HepG2 (cell line): Measurements from ENCODE around the gene SAA4. TPM values are rescaled to one million over a fixed set of nuclear protein-coding genes. Genes with fewer than 3 reads are reported as not detected.

Source experiments
- EP300 ChIP-seq, 3 experiments: sonication (generic) in 1 of 3; formaldehyde crosslinking in 1 of 3; IDR thresholded peaks; 2 replicates each; pipeline versions ENCODE4 v1.5.1 to v1.6.1; 2011 to 2020; ENCODE audit warnings: low read depth in 2 of 3, low read length in 2 of 3, borderline replicate concordance in 1 of 3, improper control_type of control experiment in 1 of 3, mild to moderate bottlenecking in 1 of 3, missing genetic modification reagents in 1 of 3, moderate library complexity in 1 of 3
- KAT8 ChIP-seq: IDR thresholded peaks from 2 replicates; pipeline ENCODE4 v1.6.1; 2016; ENCODE audit warnings: missing genetic modification reagents, missing compliant biosample characterization
- MATR3 ChIP-seq: sonication (generic); formaldehyde crosslinking; IDR thresholded peaks from 2 replicates; pipeline ENCODE4 v1.4.0; 2020; ENCODE audit warnings: missing genetic modification reagents
- ZNF24 ChIP-seq: fragments of 450-650 bp; IDR thresholded peaks from 2 replicates; pipeline ENCODE4 v1.6.1; 2017; ENCODE audit warnings: antibody characterized with exemption, mild to moderate bottlenecking
- ZNF614 ChIP-seq: IDR thresholded peaks from 2 replicates; pipeline ENCODE4 v1.6.1; 2018; ENCODE audit warnings: missing biosample characterization, missing genetic modification reagents, inconsistent platforms, borderline replicate concordance
- polyA plus RNA-seq, 8 experiments: library from polyadenylated mRNA; depleted of rRNA in 3 of 8; stranded (reverse) in 7 of 8; unstranded in 1 of 8; fragments of >200 nt; fragmentation: Illumina TruSeq in 4 of 8; extraction: Trizol in 4 of 8; gene quantifications; 2 replicates each; pipeline versions ENCODE4 v1.2.1 to v1.2.3, GENCODE V29; 2011 to 2016; ENCODE audit warnings: low read depth in 4 of 8, missing spikeins in 1 of 8, mixed read lengths in 1 of 8; ENCODE audit not compliant: insufficient read depth in 1 of 8
- total RNA-seq, 5 experiments: library from RNA; depleted of rRNA; stranded (reverse); fragments of >200 nt; fragmentation: Illumina TruSeq; extraction: Trizol; gene quantifications; 2 replicates each; pipeline ENCODE4 v1.2.3, GENCODE V29; 2016; ENCODE audit warnings: low read depth in 1 of 5
- TF ChIP-seq, protein P1 (sequence below): sonication (generic); formaldehyde crosslinking; IDR thresholded peaks from 2 replicates; pipeline ENCODE4 v1.4.0; 2020; ENCODE audit warnings: missing genetic modification reagents
- TF ChIP-seq, protein P2 (sequence below): sonication (generic); formaldehyde crosslinking; conservative IDR thresholded peaks from 2 replicates; pipeline ENCODE4 v1.4.0; 2020; ENCODE audit warnings: mild to moderate bottlenecking, missing genetic modification reagents, moderate library complexity
- TF ChIP-seq, protein P3 (sequence below): IDR thresholded peaks from 2 replicates; pipeline ENCODE4 v1.6.1; 2016; ENCODE audit warnings: missing biosample characterization, missing genetic modification reagents, low read depth

SAA4 gene
- total and polyA plus RNA-seq, 2 of the 13 experiments (the other 11 are each of a cell fraction or from before 2014, with no cell fraction given) = 53.4 to 253 TPM

DNA sequence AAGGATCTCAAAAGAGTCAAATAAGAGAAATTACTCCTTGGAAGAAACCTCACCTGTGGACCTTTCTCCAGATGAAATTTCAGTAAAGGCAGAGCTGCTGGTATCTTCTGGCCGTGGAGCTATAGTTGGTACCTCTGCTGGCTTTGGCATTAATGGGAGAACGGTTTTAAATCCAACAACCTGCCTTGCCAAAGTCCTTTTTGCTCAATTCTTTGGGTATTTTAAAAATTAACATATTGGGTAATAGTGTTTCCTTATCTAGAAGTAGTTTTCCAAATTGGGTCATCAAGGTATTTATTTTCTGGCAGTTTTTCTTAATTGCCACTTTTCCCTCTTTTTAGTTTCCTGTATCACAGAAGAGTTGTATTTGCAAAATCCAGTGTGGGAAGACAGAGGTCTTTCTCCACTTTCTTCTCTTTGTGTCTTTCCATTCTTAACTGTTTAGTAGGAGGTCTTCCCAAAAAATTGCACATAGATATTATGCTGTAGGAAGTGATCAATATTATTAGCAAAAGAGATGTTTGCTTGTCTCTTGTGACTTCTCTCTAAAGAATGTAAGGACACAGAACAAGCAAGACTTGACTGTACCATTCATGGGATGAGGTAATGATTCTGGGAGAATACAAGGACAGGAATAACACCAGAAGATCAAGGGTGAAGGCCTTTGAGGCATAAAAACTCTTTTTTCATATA is at the start of gene SAA4 (continued):
- TF ChIP-seq ZNF614 (CRISPR knock-in tag) (peak; percentile 56; the same call in 1 of the 2 replicates), KAT8 (CRISPR knock-in tag) (no peak), ZNF24 (0 out of 2 replicates have a peak, but pooled peaks have one; percentile 23), EP300 (IDR thresholded peaks at IDR 0.05; ENCODE audit: low read depth in 2 of 2, low read length in 2 of 2) (peak in 1 of 2 experiments; percentile 84; a peak in 2 of 4 replicates), EP300 (CRISPR knock-in tag; IDR thresholded peaks at IDR 0.05; ENCODE audit: borderline replicate concordance) (no peak), MATR3 (CRISPR knock-in tag) (no peak)
- TF ChIP-seq, protein P1, sequence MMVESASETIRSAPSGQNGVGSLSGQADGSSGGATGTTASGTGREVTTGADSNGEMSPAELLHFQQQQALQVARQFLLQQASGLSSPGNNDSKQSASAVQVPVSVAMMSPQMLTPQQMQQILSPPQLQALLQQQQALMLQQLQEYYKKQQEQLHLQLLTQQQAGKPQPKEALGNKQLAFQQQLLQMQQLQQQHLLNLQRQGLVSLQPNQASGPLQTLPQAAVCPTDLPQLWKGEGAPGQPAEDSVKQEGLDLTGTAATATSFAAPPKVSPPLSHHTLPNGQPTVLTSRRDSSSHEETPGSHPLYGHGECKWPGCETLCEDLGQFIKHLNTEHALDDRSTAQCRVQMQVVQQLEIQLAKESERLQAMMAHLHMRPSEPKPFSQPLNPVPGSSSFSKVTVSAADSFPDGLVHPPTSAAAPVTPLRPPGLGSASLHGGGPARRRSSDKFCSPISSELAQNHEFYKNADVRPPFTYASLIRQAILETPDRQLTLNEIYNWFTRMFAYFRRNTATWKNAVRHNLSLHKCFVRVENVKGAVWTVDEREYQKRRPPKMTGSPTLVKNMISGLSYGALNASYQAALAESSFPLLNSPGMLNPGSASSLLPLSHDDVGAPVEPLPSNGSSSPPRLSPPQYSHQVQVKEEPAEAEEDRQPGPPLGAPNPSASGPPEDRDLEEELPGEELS (CRISPR knock-in tag) = peak; percentile 45
- TF ChIP-seq, protein P2, sequence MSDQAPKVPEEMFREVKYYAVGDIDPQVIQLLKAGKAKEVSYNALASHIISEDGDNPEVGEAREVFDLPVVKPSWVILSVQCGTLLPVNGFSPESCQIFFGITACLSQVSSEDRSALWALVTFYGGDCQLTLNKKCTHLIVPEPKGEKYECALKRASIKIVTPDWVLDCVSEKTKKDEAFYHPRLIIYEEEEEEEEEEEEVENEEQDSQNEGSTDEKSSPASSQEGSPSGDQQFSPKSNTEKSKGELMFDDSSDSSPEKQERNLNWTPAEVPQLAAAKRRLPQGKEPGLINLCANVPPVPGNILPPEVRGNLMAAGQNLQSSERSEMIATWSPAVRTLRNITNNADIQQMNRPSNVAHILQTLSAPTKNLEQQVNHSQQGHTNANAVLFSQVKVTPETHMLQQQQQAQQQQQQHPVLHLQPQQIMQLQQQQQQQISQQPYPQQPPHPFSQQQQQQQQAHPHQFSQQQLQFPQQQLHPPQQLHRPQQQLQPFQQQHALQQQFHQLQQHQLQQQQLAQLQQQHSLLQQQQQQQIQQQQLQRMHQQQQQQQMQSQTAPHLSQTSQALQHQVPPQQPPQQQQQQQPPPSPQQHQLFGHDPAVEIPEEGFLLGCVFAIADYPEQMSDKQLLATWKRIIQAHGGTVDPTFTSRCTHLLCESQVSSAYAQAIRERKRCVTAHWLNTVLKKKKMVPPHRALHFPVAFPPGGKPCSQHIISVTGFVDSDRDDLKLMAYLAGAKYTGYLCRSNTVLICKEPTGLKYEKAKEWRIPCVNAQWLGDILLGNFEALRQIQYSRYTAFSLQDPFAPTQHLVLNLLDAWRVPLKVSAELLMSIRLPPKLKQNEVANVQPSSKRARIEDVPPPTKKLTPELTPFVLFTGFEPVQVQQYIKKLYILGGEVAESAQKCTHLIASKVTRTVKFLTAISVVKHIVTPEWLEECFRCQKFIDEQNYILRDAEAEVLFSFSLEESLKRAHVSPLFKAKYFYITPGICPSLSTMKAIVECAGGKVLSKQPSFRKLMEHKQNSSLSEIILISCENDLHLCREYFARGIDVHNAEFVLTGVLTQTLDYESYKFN (CRISPR knock-in tag) = peak; percentile 90
- TF ChIP-seq, protein P3, sequence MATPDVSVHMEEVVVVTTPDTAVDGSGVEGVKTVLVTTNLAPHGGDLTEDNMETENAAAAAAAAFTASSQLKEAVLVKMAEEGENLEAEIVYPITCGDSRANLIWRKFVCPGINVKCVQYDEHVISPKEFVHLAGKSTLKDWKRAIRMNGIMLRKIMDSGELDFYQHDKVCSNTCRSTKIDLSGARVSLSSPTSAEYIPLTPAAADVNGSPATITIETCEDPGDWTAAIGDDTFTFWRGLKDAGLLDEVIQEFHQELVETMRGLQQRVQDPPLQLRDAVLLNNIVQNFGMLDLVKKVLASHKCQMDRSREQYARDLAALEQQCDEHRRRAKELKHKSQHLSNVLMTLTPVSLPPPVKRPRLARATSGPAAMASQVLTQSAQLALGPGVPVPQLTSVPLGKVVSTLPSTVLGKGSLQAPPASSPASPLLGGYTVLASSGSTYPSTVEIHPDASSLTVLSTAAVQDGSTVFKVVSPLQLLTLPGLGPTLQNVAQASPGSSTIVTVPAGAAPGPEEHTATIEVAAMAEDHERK (CRISPR knock-in tag) = no peak
